HG02678 (cell line): ENCODE data around the gene REG3A.

Experiments used
- ATAC-seq: cut with Tn5 transposase; IDR thresholded peaks from one replicate; pipeline ENCODE4 v1.9.1; 2021; ENCODE audit warnings: mild to moderate bottlenecking, moderate library complexity; ENCODE audit not compliant: unreplicated experiment

The REG3A gene

GRCh38 chr2:79122676-79123075, 36.9 kb downstream of the REG3A start:
- no peak for ATAC-seq

GRCh38 chr2:79120194-79120713, 39.3 kb downstream of the REG3A start, which contains the start of gene REG1A:
Gene REG1A, plus strand, starts transcription at chr2:79120488. Its CDS starts 374 bp downstream, at chr2:79120862.
- ATAC-seq, result no peak

- no peak for ATAC-seq
Measured at GRCh38 chr2:79116997-79117928, 42.3 kb downstream of the REG3A start.

GRCh38 chr2:79114797-79115494, 44.6 kb downstream of the REG3A start:
- ATAC-seq, result no peak

GRCh38 chr2:79112269-79112668, 47.3 kb downstream of the REG3A start:
- ATAC-seq, result no peak
